H9 (cell line): ENCODE data around the gene BCAS3. TPM values are rescaled to one million over a fixed set of nuclear protein-coding genes. Genes with fewer than 3 reads are reported as not detected.

Experiments used
- DNase-seq: peaks from one replicate; pipeline ENCODE4 v3.0.0-alpha.2; 2017
- H2AFZ ChIP-seq: one replicate; pipeline ENCODE4 v1.6.1; 2013; ENCODE audit warnings: mild to moderate bottlenecking, low read length, control low read depth, moderate library complexity
- H2AK5ac ChIP-seq: 2 replicates; pipeline ENCODE4 v1.6.1; 2013; ENCODE audit warnings: low read length, control low read depth, mixed read lengths; ENCODE audit not compliant: insufficient read length
- H2BK120ac ChIP-seq: one replicate; pipeline ENCODE4 v1.6.1; 2013; ENCODE audit warnings: low read depth, mild to moderate bottlenecking, low read length, control low read depth, inconsistent platforms; ENCODE audit not compliant: poor library complexity, severe bottlenecking
- H2BK12ac ChIP-seq: 2 replicates; pipeline ENCODE4 v1.6.1; 2013; ENCODE audit warnings: low read length, control low read depth, mixed read lengths, low read depth; ENCODE audit not compliant: insufficient read length
- H2BK15ac ChIP-seq: 2 replicates; pipeline ENCODE4 v1.6.1; 2013; ENCODE audit warnings: low read depth, low read length, control low read depth
- H2BK20ac ChIP-seq: one replicate; pipeline ENCODE4 v1.6.1; 2013; ENCODE audit warnings: low read depth, mild to moderate bottlenecking, low read length, control low read depth, inconsistent platforms; ENCODE audit not compliant: poor library complexity, severe bottlenecking
- H2BK5ac ChIP-seq: 2 replicates; pipeline ENCODE4 v1.6.1; 2013; ENCODE audit warnings: low read length, control low read depth, mixed read lengths; ENCODE audit not compliant: insufficient read length
- H3K14ac ChIP-seq: 2 replicates; pipeline ENCODE4 v1.6.1; 2013; ENCODE audit warnings: low read length, control low read depth; ENCODE audit not compliant: insufficient read depth
- H3K18ac ChIP-seq: 2 replicates; pipeline ENCODE4 v1.6.1; 2013; ENCODE audit warnings: low read depth, mild to moderate bottlenecking, mixed read lengths, low read length, control low read depth; ENCODE audit not compliant: insufficient read length
- H3K23ac ChIP-seq: 2 replicates; pipeline ENCODE4 v1.6.1; 2013; ENCODE audit warnings: low read length, control low read depth, mixed read lengths, low read depth; ENCODE audit not compliant: insufficient read length
- H3K23me2 ChIP-seq: 2 replicates; pipeline ENCODE4 v1.6.1; 2013; ENCODE audit warnings: low read depth, mild to moderate bottlenecking, mixed read lengths, low read length, control low read depth; ENCODE audit not compliant: insufficient read length, poor library complexity, severe bottlenecking
- H3K27ac ChIP-seq: 2 replicates; pipeline ENCODE4 v1.5.1; 2013; ENCODE audit warnings: low read length, control low read depth, mixed read lengths, low read depth; ENCODE audit not compliant: insufficient read length
- H3K27me3 ChIP-seq: 2 replicates; pipeline ENCODE4 v1.6.1; 2013; ENCODE audit warnings: low read length, control low read depth, inconsistent platforms; ENCODE audit not compliant: insufficient read depth
- H3K4ac ChIP-seq: 2 replicates; pipeline ENCODE4 v1.6.1; 2013; ENCODE audit warnings: low read depth, mild to moderate bottlenecking, control low read depth, inconsistent platforms, low read length, moderate library complexity
- H3K4me1 ChIP-seq: 2 replicates; pipeline ENCODE4 v1.6.1; 2013; ENCODE audit warnings: low read length, control low read depth, inconsistent platforms; ENCODE audit not compliant: insufficient read depth
- H3K4me2 ChIP-seq: 2 replicates; pipeline ENCODE4 v1.6.1; 2013; ENCODE audit warnings: low read length, control low read depth, mixed read lengths; ENCODE audit not compliant: insufficient read length, insufficient read depth
- H3K56ac ChIP-seq: 2 replicates; pipeline ENCODE4 v1.6.1; 2013; ENCODE audit warnings: low read depth, mild to moderate bottlenecking, mixed read lengths, low read length, control low read depth; ENCODE audit not compliant: insufficient read length
- H3K79me1 ChIP-seq: 2 replicates; pipeline ENCODE4 v1.6.1; 2013; ENCODE audit warnings: low read depth, mild to moderate bottlenecking, moderate library complexity, low read length, control low read depth, inconsistent platforms; ENCODE audit not compliant: insufficient read depth, poor library complexity, severe bottlenecking
- H3K79me2 ChIP-seq: 2 replicates; pipeline ENCODE4 v1.6.1; 2013; ENCODE audit warnings: low read length, control low read depth, inconsistent platforms; ENCODE audit not compliant: insufficient read depth
- H3K9ac ChIP-seq: 2 replicates; pipeline ENCODE4 v1.6.1; 2013; ENCODE audit warnings: low read length, control low read depth, mixed read lengths; ENCODE audit not compliant: insufficient read length; ENCODE audit errors: extremely low read depth
- H3K9me3 ChIP-seq: one replicate; pipeline ENCODE4 v1.6.1; 2013; ENCODE audit warnings: low read depth, low read length, inconsistent platforms; ENCODE audit not compliant: control insufficient read depth
- H3T11ph ChIP-seq: one replicate; pipeline ENCODE4 v1.6.1; 2013; ENCODE audit warnings: mild to moderate bottlenecking, low read length, control low read depth, inconsistent platforms
- H4K20me1 ChIP-seq: one replicate; pipeline ENCODE4 v1.6.1; 2013; ENCODE audit not compliant: control insufficient read depth, insufficient read length, insufficient read depth
- H4K5ac ChIP-seq: 2 replicates; pipeline ENCODE4 v1.6.1; 2013; ENCODE audit warnings: low read depth, mild to moderate bottlenecking, mixed read lengths, low read length, control low read depth; ENCODE audit not compliant: insufficient read length
- H4K8ac ChIP-seq: replicated peaks from 2 replicates; pipeline ENCODE4 v1.6.1; 2013; ENCODE audit warnings: low read length, control low read depth, mixed read lengths, low read depth; ENCODE audit not compliant: insufficient read length
- H4K91ac ChIP-seq: 2 replicates; pipeline ENCODE4 v1.6.1; 2013; ENCODE audit warnings: low read depth, mild to moderate bottlenecking, moderate library complexity, mixed read lengths, low read length, control low read depth; ENCODE audit not compliant: insufficient read length
- H3K27ac Mint-ChIP-seq, 3 experiments: 2 replicates in 2 of 3; 3 replicates in 1 of 3; pipeline ENCODE4 v1.8.0; 2020 to 2021; ENCODE audit warnings: mixed read lengths in 3 of 3, mild to moderate bottlenecking in 1 of 3, moderate library complexity in 1 of 3
- H3K27me3 Mint-ChIP-seq: 2 replicates; pipeline ENCODE4 v1.8.0; 2021; ENCODE audit warnings: low read depth, mild to moderate bottlenecking, moderate library complexity, mixed read lengths
- H3K36me3 Mint-ChIP-seq, 3 experiments: 2 replicates in 2 of 3; 3 replicates in 1 of 3; pipeline ENCODE4 v1.8.0; 2020 to 2021; ENCODE audit warnings: low read depth in 3 of 3, mixed read lengths in 3 of 3; ENCODE audit not compliant: insufficient read depth in 1 of 3
- H3K4me1 Mint-ChIP-seq, 2 experiments: 2 replicates each; pipeline ENCODE4 v1.8.0; 2020; ENCODE audit warnings: mixed read lengths in 2 of 2
- H3K4me3 Mint-ChIP-seq, 2 experiments: 2 replicates in 1 of 2; 3 replicates in 1 of 2; pipeline ENCODE4 v1.8.0; 2020 to 2021; ENCODE audit warnings: mild to moderate bottlenecking in 2 of 2, mixed read lengths in 2 of 2, moderate library complexity in 1 of 2
- H3K9me3 Mint-ChIP-seq, 2 experiments: 2 replicates in 1 of 2; 3 replicates in 1 of 2; pipeline ENCODE4 v1.8.0; 2020; ENCODE audit warnings: mild to moderate bottlenecking in 2 of 2, mixed read lengths in 2 of 2, moderate library complexity in 1 of 2
- CTCF ChIP-seq: fragments of 200-600 bp; sonication (generic); conservative IDR thresholded peaks from 3 replicates; pipeline ENCODE4 v1.8.0; 2021; ENCODE audit warnings: antibody characterized with exemption, mild to moderate bottlenecking
- WGBS: extraction: QIAGEN DNeasy Blood & Tissue Kit; methylation state at CpG from one replicate; pipeline ENCODE4 v1.1.7; 2013; ENCODE audit warnings: missing lambda C conversion rate, low lambda C conversion rate, mixed read lengths; ENCODE audit not compliant: insufficient read length; ENCODE audit errors: extremely low coverage; 5-methylcytosine and 5-hydroxymethylcytosine counted together
- total RNA-seq: library from RNA; stranded (reverse); gene quantifications from 2 replicates; pipeline ENCODE4 v1.2.1, GENCODE V29; 2021

Gene BCAS3
- total RNA-seq, 1 experiment from 2014 or later: 22.4 TPM

GRCh38 chr17:61199431-61200338 is 522.0 kb downstream of the BCAS3 start:
- no peak for DNase-seq
- Histone ChIP-seq H2BK20ac (no peak overlapping the region), H3K79me2 (no peaks in the 10 kb centered on the region), H2AFZ (no peak overlapping the region), H3K27me3 (no peaks in the 10 kb centered on the region), H2BK120ac (no peak overlapping the region), H3K9me3 (no peaks in the 10 kb centered on the region), H3K27ac (no peak overlapping the region), H3K4me2 (no peak overlapping the region), H4K91ac (no peak overlapping the region), H3K79me1 (no peaks in the 10 kb centered on the region), H3K4me1 (no peaks in the 10 kb centered on the region), H3K56ac (no peak overlapping the region), H2BK12ac (no peak overlapping the region), H3K4ac (no peak overlapping the region), H3K9ac (no peak overlapping the region), H3K23ac (no peak overlapping the region), H3K18ac (no peak overlapping the region), H2BK5ac (no peak overlapping the region), H4K5ac (no peak overlapping the region), H3T11ph (no peak overlapping the region), H2BK15ac (no peak overlapping the region), H4K8ac (no peak overlapping the region), H2AK5ac (no peak overlapping the region), H4K20me1 (no peaks in the 10 kb centered on the region), H3K14ac (no peak overlapping the region), H3K23me2 (no peaks in the 10 kb centered on the region)
- TF ChIP-seq CTCF: no peak
- no peak overlapping the region for H3K4me3 Mint-ChIP-seq
- no peak overlapping the region for H3K27ac Mint-ChIP-seq
- H3K9me3 Mint-ChIP-seq: no peaks in the 10 kb centered on the region
- WGBS: no CpG with 5 or more reads among the region's 4 CpGs
- H3K36me3 Mint-ChIP-seq: no peaks in the 10 kb centered on the region
- peaks cover 5 to 9% of the 10 kb centered on the region in 2 experiments for H3K4me1 Mint-ChIP-seq
- H3K27me3 Mint-ChIP-seq: no peaks in the 10 kb centered on the region
